AG10803 (cell line): ENCODE results near the gene WNT10A.

Experiments used
- DNase-seq: peaks from one replicate; pipeline ENCODE4 v3.0.0; 2010; ENCODE audit warnings: low read depth
- H3K4me3 ChIP-seq: 2 replicates; pipeline ENCODE4 v1.5.1; 2011; ENCODE audit warnings: mild to moderate bottlenecking, low read length, control low read depth
- TF ChIP-seq, protein P1 (sequence below): conservative IDR thresholded peaks from 2 replicates; pipeline ENCODE4 v1.5.1; 2011; ENCODE audit warnings: mild to moderate bottlenecking, low read length, control low read depth, inconsistent platforms

WNT10A gene

DNA sequence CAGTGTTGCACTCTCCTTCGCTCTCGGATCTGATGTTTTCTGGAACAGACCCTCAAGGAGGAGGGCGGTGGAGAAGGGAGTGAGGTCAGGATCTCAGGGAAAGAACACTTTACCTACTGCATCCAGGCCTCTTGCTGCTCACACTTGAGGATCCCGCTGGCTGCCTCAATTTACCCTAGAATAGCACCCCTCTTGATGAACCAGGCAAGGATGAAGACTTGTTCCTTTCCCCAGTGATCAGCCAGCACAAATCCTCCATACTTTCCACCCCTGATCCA, 14.2 kb downstream of the WNT10A start:
- no peak for DNase-seq
- TF ChIP-seq, protein P1, sequence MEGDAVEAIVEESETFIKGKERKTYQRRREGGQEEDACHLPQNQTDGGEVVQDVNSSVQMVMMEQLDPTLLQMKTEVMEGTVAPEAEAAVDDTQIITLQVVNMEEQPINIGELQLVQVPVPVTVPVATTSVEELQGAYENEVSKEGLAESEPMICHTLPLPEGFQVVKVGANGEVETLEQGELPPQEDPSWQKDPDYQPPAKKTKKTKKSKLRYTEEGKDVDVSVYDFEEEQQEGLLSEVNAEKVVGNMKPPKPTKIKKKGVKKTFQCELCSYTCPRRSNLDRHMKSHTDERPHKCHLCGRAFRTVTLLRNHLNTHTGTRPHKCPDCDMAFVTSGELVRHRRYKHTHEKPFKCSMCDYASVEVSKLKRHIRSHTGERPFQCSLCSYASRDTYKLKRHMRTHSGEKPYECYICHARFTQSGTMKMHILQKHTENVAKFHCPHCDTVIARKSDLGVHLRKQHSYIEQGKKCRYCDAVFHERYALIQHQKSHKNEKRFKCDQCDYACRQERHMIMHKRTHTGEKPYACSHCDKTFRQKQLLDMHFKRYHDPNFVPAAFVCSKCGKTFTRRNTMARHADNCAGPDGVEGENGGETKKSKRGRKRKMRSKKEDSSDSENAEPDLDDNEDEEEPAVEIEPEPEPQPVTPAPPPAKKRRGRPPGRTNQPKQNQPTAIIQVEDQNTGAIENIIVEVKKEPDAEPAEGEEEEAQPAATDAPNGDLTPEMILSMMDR: no peak

DNA sequence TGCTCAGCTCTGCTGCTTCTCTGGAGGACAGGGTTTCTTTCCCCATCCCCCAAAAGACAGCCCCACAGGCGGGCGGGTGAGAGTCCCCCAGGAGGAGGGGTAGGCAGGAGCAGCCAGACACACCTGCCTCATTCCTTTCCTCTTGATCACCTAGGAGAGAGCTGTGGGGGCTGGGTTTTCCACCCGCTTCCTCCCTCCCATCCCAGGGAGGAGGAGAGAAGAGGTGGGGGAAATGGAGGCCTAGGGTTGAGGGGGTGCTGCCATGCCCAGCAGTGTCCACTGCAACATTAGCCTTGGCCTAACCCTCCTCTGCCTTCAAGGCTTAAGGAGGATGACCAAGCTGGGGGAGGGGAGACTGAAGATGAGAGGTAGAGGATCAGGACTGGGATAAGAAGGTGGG, 14.7 kb downstream of the WNT10A start:
- no peak for DNase-seq
- TF ChIP-seq, protein P1: no peak
- no peak overlapping the region for H3K4me3 ChIP-seq

More for the DNA sequence above, 14.2 kb downstream of the WNT10A start:
- H3K4me3 ChIP-seq: no peak overlapping the region

DNA sequence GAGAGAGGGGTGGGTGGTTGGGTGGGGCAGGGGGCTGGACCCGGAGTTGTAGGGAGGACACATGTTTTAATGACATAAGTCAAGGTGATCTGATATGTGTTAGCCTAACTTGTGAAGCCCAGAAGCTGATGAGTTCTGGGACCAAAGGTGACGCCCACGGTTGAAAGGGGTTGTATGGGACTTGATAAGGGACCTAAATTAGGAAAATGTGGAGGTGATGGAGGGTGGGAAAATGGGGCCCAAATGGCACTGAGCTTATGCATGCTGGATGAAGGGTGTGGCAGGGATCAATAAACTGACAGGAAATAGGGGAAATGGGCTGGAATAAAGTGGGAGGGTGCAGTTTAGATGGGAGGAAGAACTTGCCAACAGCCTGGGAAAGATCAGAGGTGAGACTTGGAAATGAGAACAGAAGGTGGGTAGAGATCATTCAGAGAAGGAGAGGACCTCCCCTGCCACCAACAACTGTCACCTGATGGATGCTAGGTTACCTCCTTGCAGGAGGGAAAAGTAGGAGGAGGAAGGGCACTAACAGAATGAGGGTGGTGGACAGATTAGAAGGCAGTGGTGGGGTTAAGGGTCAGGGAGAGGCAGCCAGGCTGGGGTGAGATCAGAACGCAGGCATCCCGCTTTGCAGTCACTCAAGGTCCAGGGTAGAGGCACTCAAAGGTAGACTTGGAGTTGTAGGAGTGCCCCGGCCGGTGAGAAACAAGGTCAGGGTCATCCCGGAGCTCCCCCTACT, 15.3 kb downstream of the WNT10A start:
- TF ChIP-seq, protein P1: no peak
- H3K4me3 ChIP-seq: no peak overlapping the region
- DNase-seq: no peak

DNA sequence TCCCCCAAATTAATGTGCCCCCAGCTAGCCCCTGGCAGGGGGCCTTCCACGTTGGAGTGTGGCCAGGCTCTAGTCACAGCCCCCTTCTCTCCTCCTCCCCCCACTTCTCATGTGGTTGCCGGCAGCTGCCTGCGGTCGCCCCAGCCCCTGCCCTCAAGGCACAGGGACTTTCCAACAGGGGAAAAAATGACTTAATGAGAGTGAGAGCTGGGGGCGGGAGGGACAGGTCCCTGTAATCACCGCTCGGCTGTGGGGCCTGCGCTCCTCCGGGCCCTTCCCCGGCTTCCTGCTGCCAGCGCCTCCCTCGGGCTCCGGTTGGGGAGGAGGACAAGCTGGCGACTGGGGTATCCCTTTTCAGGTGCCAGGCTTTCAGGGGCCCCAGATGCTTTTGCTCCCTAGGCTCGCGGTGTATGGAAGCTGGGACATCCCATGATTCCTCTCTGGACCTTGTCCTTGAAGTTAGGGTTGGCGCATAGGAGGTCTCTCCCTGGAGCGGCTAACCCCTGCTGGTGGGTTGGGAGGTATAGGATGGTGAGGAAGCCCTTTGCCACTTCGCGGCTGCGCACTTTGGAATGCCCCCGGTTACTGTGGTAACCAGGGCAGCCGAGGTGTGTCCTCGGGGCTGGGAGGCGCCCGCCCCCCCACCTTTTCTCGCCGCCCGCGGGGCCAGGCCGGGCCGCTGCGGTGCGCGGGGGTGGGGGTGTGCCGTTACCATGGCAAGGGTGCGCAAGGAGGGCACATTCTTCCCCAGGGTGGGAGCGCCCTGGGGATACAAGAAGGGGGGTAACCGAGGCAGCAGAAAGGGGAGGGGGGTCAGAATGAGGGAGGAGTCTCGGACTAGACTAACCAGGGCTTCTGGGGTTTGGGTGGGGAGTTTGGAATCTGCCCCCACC, 16.1 kb downstream of the WNT10A start:
- DNase-seq: no peak
- H3K4me3 ChIP-seq: no peak overlapping the region
- TF ChIP-seq, protein P1: no peak

DNA sequence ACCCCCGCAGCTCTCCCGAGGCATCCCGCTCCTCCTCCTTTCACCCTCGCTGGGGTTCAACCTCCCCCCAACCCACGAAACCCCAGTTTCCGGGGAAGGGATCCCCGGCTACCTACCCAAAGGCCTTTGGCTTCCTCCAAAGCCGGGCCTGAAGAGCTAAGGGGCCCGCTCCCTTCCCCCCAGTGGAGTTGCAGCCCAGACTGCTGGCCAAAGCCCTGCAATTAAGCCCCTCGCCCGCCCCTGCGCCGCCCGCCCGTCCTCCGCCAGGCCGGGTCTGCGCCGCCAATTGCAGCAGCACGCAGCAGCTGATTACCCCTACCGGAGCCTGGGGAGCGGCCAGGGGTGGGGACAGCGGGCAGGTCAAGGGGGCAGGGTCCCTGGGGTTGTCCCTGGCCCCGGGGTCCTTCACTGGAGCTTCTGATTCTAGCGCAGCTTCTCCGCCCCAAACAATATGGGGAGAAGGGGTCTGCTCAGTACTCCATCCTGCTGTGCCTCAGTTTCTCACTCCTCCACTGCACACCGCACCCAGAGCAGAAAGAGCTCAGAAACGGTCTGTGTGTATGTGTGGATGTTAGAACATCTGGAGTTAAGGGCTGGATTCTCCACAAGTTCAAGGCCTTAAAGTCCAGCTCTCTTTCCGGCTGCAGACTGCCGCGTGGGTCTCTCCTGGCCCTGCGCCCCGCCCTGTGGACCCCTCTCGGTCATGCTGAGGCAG, 16.9 kb downstream of the WNT10A start:
- TF ChIP-seq, protein P1: no peak
- no peak for DNase-seq
- no peak overlapping the region for H3K4me3 ChIP-seq

DNA sequence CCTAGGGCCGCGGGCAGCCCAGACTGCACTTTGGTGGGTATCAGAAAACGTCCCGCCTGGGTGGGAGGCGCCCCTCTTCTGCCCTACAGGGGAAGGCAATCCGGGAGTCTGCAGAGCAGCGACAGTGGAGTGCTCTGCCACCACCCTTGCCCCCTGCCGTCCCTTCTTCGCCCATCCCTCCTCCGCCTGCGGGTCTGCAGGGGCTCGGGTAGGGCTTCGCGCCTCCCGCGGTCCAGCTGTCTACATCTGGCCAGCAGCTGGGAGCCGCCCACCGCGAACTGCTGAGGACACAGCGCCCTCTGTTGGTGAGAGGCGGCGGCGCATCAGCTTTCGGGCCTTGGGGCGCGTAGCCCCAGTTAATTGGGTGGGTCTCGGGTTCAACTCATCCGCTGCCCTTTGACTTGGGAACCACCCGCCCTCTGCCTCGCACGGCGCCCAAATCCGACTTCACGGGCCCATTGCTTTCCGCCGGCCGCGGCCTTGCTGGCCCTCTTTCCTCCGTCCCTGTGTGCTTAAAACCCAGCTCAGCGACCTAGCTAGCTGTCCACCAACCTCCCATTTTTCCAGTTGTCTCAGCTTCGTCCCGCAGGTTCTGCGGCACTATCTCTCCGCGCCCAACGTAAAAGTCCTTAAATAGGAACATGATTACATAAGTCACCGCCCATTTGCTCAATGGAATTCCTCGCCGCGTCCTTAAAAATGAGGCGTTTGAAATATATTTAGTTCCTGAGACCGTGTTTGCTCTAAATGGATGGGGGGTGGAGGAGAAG, 17.6 kb downstream of the WNT10A start:
- no peak overlapping the region for H3K4me3 ChIP-seq
- TF ChIP-seq, protein P1: peak; percentile 72
- peak; percentile 20 for DNase-seq
